GM19468 (cell line): ENCODE results near the gene ANKRD6.

Experiments
- ATAC-seq: cut with Tn5 transposase; IDR thresholded peaks from one replicate; pipeline ENCODE4 v1.9.1; 2021; ENCODE audit warnings: mild to moderate bottlenecking, moderate library complexity, moderate number of reproducible peaks; ENCODE audit not compliant: unreplicated experiment; ENCODE audit errors: extremely low read depth

Gene ANKRD6

GRCh38 chr6:89412071-89413005 is 20.6 kb upstream of the ANKRD6 start, which contains the start of gene RRAGD:
Gene RRAGD, minus strand, starts transcription at chr6:89412273. Its CDS starts 280 bp downstream, at chr6:89411993.
- ATAC-seq: peak; percentile 55

GRCh38 chr6:89413006-89413400 is 19.9 kb upstream of the ANKRD6 start:
- no peak for ATAC-seq

GRCh38 chr6:89414215-89414614 is 18.7 kb upstream of the ANKRD6 start:
- no peak for ATAC-seq

DNA sequence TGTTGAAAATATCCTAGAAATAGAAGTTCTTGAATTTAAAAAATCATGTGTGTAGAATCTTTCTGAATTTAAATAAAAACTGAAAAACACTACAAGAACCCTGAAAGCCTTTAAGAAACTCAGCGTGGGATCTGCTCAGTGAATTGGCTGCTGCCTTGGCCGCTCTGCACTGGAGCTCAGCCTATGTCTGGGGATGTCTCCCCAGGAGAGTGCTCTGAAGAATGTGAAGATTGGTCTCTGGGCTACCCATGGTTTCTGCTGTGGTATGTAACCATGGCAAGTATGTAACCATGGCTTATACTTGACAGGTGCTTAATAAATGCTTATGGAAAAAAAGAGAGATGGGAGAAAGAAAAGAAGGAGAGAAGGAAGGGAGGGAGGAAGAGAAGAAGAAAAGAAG is 17.8 kb upstream of the ANKRD6 start:
- ATAC-seq: no peak

- ATAC-seq: no peak
Observed at GRCh38 chr6:89416796-89417195, 16.2 kb upstream of the ANKRD6 start.

GRCh38 chr6:89430201-89430962 is 2.6 kb upstream of the ANKRD6 start:
- no peak for ATAC-seq

DNA sequence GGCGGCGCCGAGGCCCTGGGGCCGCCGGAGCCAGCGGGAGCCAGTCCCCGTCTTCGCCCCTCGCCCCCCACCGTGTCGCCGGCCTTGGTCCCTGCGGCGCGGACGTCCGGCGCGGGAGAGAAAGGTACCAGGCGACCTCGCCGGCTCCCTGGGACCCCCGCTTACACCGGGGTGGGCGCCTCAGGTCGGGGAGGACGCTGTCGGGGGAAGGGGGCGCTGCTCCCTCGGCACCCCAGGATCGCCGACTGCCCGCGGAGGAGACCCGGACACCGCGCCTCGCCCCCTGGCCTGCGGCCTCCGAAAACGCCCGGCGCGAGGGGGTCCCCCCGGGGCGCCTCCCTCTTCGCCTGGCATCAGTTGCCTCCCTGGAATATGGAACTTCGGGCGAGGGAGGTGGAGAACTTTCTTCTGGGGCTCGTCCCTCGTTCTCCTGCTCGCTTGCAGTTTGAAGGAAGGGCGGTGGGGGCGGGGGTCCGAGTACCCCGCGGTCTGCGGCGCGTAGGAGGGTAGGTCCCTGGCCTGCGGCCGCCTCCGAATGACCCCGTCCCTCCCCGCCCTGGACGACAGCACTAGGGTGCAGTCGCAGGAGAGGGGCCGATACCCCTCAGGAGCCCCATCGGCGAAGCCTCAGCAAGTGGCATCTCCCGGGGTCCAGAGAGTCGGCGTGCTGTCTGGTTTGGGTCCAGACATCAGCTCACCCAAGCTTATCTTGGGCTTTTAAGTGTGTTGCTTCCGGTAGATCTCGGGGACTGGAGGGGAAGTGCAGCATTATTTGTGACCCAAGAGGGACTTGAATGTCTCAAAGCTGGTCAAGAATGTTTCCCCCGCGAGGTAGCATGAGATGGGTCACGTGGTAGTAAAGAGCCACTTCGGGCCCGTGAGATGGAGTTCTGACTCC is 549 bp downstream of the ANKRD6 start:
- no peak for ATAC-seq

- no peak for ATAC-seq
Observed at GRCh38 chr6:89434150-89434499, 1.2 kb downstream of the ANKRD6 start.

- no peak for ATAC-seq
Observed at GRCh38 chr6:89434954-89435353, 2.0 kb downstream of the ANKRD6 start.

DNA sequence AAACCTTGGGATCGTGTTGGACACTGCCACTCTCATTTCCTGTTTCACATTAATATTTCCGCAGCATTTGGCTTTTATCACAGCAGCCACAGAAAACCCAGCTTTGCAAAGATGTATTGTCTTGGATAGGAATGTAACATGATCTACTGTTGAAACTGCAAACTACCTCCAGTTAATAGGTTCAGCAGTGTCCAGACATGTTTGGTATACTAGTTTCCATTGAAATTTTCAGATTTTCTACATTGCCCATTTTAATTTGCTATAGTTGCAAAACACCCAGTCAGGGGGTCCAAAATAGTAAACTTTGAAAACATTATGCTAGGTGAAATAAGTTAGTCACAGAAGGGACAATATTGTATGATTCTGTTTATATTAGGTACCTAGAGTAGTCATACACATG is 3.3 kb downstream of the ANKRD6 start:
- ATAC-seq: no peak

- no peak for ATAC-seq
Observed at GRCh38 chr6:89438248-89438647, 5.3 kb downstream of the ANKRD6 start.

DNA sequence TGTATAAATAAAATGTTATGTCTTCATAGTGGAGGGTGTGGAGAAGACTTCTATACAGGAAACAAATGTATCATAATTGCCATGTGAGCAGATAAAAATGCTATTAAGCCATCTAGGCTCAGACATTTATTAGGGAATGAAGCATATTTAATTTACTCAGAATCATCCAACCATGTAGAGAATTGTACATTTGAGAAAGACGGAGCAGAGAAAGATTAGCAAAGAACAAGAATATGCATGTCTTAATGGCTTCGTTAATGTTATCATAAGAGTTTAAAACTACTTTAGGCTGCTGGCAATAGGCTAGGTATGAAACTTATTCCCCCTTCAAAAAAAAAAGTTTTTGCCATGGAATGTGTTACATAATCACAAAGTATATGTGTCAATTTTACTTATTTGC is 6.1 kb downstream of the ANKRD6 start:
- no peak for ATAC-seq

GRCh38 chr6:89440200-89440599 is 7.2 kb downstream of the ANKRD6 start:
- ATAC-seq: no peak

GRCh38 chr6:89443658-89444057 is 10.7 kb downstream of the ANKRD6 start:
- no peak for ATAC-seq

DNA sequence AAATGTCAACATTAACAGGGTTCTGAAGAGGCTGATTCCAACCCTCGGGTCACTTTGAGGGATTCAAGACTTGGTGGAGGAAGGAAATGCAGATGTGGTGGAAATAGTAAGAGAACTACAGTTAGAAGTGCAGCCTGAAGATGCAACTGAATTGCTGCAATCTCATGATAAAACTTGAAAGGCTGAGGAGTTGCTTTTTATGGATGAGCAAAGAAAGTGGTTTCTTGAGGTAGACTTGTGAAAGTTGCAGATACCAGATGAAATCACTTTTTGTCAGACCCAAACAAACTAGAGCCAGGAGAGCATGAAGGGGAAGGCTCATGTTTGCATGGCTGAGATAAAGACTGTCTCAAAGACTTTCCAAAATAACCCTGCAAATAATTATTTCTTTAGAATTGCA is 16.2 kb downstream of the ANKRD6 start:
- ATAC-seq: no peak

GRCh38 chr6:89452281-89452680 is 19.3 kb downstream of the ANKRD6 start:
- no peak for ATAC-seq

- no peak for ATAC-seq
Observed at GRCh38 chr6:89454300-89454699, 21.3 kb downstream of the ANKRD6 start.

GRCh38 chr6:89458704-89459103 is 25.8 kb downstream of the ANKRD6 start:
- no peak for ATAC-seq

GRCh38 chr6:89459501-89459900 is 26.5 kb downstream of the ANKRD6 start:
- ATAC-seq: no peak

- no peak for ATAC-seq
Observed at GRCh38 chr6:89460713-89461112, 27.8 kb downstream of the ANKRD6 start.
